ENCODE measurements around the gene CPA5. TPM values are rescaled to one million over a fixed set of nuclear protein-coding genes. Genes with fewer than 3 reads are reported as not detected.

Gene CPA5
- total and polyA plus RNA-seq, 9 of the 15 experiments (the other 6 are each of a cell fraction or from before 2014, with no cell fraction given) = 0.13 to 2.4 (median 0.91) TPM

- ATAC-seq (no peak; the same call in 2 of the 3 replicates), FAIRE-seq (no peak), DNase-seq (ENCODE audit: extremely low read depth in 1 of 4, low spot score in 3 of 4) (no peak)
- Histone ChIP-seq H3K27me3 (ENCODE audit: control insufficient read depth in 2 of 2, insufficient read depth in 2 of 2, low read length in 2 of 2) (peaks cover 32 to 66% of the 10 kb centered on the region in 2 experiments), H3K79me2 (ENCODE audit: control insufficient read depth, insufficient read depth, low read length) (no peaks in the 10 kb centered on the region), H3K27ac (ENCODE audit: extremely low read depth, low read depth, low read length) (no peak overlapping the region), H3K9me1 (ENCODE audit: control insufficient read depth, insufficient read depth, low read length) (no peaks in the 10 kb centered on the region), H3K9ac (ENCODE audit: insufficient read depth in 1 of 2, low read depth in 2 of 2, low read length in 2 of 2) (no peak overlapping the region), H4K20me1 (replicated peaks; ENCODE audit: control insufficient read depth, insufficient read depth, low read length) (no peaks in the 10 kb centered on the region), H3K4me2 (ENCODE audit: insufficient read depth, low read length) (no peak overlapping the region), H3K9me3 (replicated peaks; ENCODE audit: control insufficient read depth, insufficient read depth, low read depth, low read length) (no peaks in the 10 kb centered on the region), H3K4me1 (replicated peaks in 1 of 2; ENCODE audit: control insufficient read depth in 2 of 2, insufficient read depth in 2 of 2, low read length in 2 of 2) (no peaks in the 10 kb centered on the region; a peak in 1 of 5 replicates), H3K4me3 (no peak overlapping the region), H3K36me3 (ENCODE audit: control insufficient read depth, insufficient read depth, low read length) (no peaks in the 10 kb centered on the region), H2AFZ (ENCODE audit: low read depth, low read length) (no peak overlapping the region)
- CTCF ChIA-PET (ENCODE audit: low intra/inter-chr PET ratio) = no interaction called here
- TF ChIP-seq RAD21 (CRISPR knock-in tag; conservative IDR thresholded peaks at IDR 0.05 in 1 of 2, IDR thresholded peaks at IDR 0.05 in 1 of 2) (peak in 1 of 2 experiments; percentile 21; a peak in 2 of 4 replicates), C11orf30 (IDR thresholded peaks at IDR 0.05; ENCODE audit: low read depth) (no peak), CTCF (IDR thresholded peaks at IDR 0.05 in 2 of 3, conservative IDR thresholded peaks at IDR 0.05 in 1 of 3; ENCODE audit: insufficient read depth in 2 of 3, low read depth in 1 of 3, low read length in 3 of 3) (0 out of 6 replicates have a peak, but pooled peaks of 1 of the 3 experiments have one; percentile 4), SRSF1 (IDR thresholded peaks at IDR 0.05; ENCODE audit: low read depth, low read length) (no peak), MCM3 (IDR thresholded peaks at IDR 0.05) (0 out of 2 replicates have a peak, but pooled peaks have one; percentile 25)
- in situ Hi-C loops (cut with MboI) = no loop called here
- intact Hi-C loops (cut with micrococcal nuclease) = no loop called here
- WGBS (ENCODE audit: insufficient coverage, low coverage, missing lambda C conversion rate) = 2% methylated on average over 7 of the region's 7 CpGs
- POLR2A ChIA-PET = interaction anchor here (1.0 to 1.1 kb wide), 3 partner anchors 8 to 25 kb away, joined by 3 to 5 read pairs (median 3); partner anchors contain the start of gene CPA5
- BruUV-seq (replicated peaks) = no TSS peak
Observed at GRCh38 chr7:130353196-130353595, 8.6 kb downstream of the CPA5 start.

All from K562 (cell line).